HG03159 (cell line): Measurements from ENCODE around the gene BEST1.
"Not testable (repeated sequence)": the region's sequence is repeated elsewhere in the genome, so short reads cannot be mapped to it uniquely, and the experiment has no call there.

Source experiments
- ATAC-seq: cut with Tn5 transposase; IDR thresholded peaks from one replicate; pipeline ENCODE4 v1.9.1; 2021; ENCODE audit warnings: mild to moderate bottlenecking, moderate library complexity; ENCODE audit not compliant: unreplicated experiment

Gene BEST1

GRCh38 chr11:61975638-61976419, 25.7 kb downstream of the BEST1 start:
- no peak for ATAC-seq

- no peak for ATAC-seq
These were observed 26.3 kb downstream of the BEST1 start for GRCh38 chr11:61976420-61976800.

- ATAC-seq: no peak
These were observed 26.8 kb downstream of the BEST1 start for GRCh38 chr11:61976813-61977475.

- ATAC-seq: no peak
These were observed 28.8 kb downstream of the BEST1 start for GRCh38 chr11:61978703-61979661.

- no peak for ATAC-seq
These were observed 30.8 kb downstream of the BEST1 start for GRCh38 chr11:61980783-61981541.

- ATAC-seq: no peak
These were observed 33.3 kb downstream of the BEST1 start for GRCh38 chr11:61983419-61983818.

- ATAC-seq: no peak
These were observed 35.7 kb downstream of the BEST1 start for GRCh38 chr11:61985869-61986268.

GRCh38 chr11:61994981-61995380, 44.8 kb downstream of the BEST1 start:
- ATAC-seq: no peak

GRCh38 chr11:61996933-61997332, 46.8 kb downstream of the BEST1 start:
- no peak for ATAC-seq

GRCh38 chr11:61999141-61999975, 49.2 kb downstream of the BEST1 start:
- no peak for ATAC-seq

GRCh38 chr11:62000539-62001446, 50.6 kb downstream of the BEST1 start:
- no peak for ATAC-seq

- ATAC-seq: no peak
These were observed 51.5 kb downstream of the BEST1 start for GRCh38 chr11:62001450-62002191.

- not testable (repeated sequence) for ATAC-seq
These were observed 52.1 kb downstream of the BEST1 start for GRCh38 chr11:62002283-62002682.

GRCh38 chr11:62004473-62004872, 54.3 kb downstream of the BEST1 start:
- ATAC-seq: peak; percentile 56

GRCh38 chr11:62008193-62008592, 58.0 kb downstream of the BEST1 start:
- no peak for ATAC-seq

GRCh38 chr11:62010935-62011528, 60.9 kb downstream of the BEST1 start:
- ATAC-seq: no peak

GRCh38 chr11:62011881-62012280, 61.7 kb downstream of the BEST1 start:
- ATAC-seq: no peak

- no peak for ATAC-seq
These were observed 62.3 kb downstream of the BEST1 start for GRCh38 chr11:62012451-62012831.
